Activated CD4-positive, alpha-beta T cell treated with anti-CD3 and anti-CD28 coated beads, Interleukin-2, amount 10 ng/mL, durations not matched to agents 24 days and 14 days (primary cell): ENCODE measurements around the gene CCDC124. TPM values are rescaled to one million over a fixed set of nuclear protein-coding genes. Genes with fewer than 3 reads are reported as not detected.
A peak's percentile ranks its signal among the peaks of the same experiment; 100 is the strongest.

Experiments used
- DNase-seq: peaks from one replicate; pipeline ENCODE4 v3.0.0; 2022
- H3K27ac Mint-ChIP-seq: one replicate; pipeline ENCODE4 v1.8.0; 2022; ENCODE audit warnings: mild to moderate bottlenecking, mixed read lengths
- H3K27me3 Mint-ChIP-seq: one replicate; pipeline ENCODE4 v1.8.0; 2022; ENCODE audit warnings: mixed read lengths
- H3K36me3 Mint-ChIP-seq: one replicate; pipeline ENCODE4 v1.8.0; 2022; ENCODE audit warnings: low read depth, mild to moderate bottlenecking, mixed read lengths
- H3K4me1 Mint-ChIP-seq: one replicate; pipeline ENCODE4 v1.8.0; 2021; ENCODE audit warnings: mixed read lengths
- H3K4me3 Mint-ChIP-seq: one replicate; pipeline ENCODE4 v1.8.0; 2022; ENCODE audit warnings: mild to moderate bottlenecking, moderate library complexity, mixed read lengths
- H3K9me3 Mint-ChIP-seq: one replicate; pipeline ENCODE4 v1.8.0; 2021; ENCODE audit warnings: mixed read lengths
- intact Hi-C: fragments of 100-400 bp; cut with micrococcal nuclease; formaldehyde crosslinking; loops from one replicate; pipeline ENCODE4 v1.15.1; 2023
- total RNA-seq: library from RNA; stranded (reverse); gene quantifications from 2 replicates; pipeline ENCODE4 v1.2.3, GENCODE V29; 2022

CCDC124 gene
- total RNA-seq, 1 donor from 2014 or later: 136 TPM

GRCh38 chr19:17953316-17953801 is 20.5 kb downstream of the CCDC124 start:
- Mint-ChIP-seq H3K27me3 (peaks cover 63% of the 10 kb centered on the region), H3K4me1 (peaks cover 22% of the 10 kb centered on the region)

GRCh38 chr19:17953869-17954268 is 21.1 kb downstream of the CCDC124 start:
- Mint-ChIP-seq H3K27me3 (peaks cover 62% of the 10 kb centered on the region), H3K9me3 (no peaks in the 10 kb centered on the region), H3K4me1 (peaks cover 19% of the 10 kb centered on the region), H3K36me3 (no peaks in the 10 kb centered on the region), H3K27ac (no peak overlapping the region), H3K4me3 (no peak overlapping the region)
- intact Hi-C loops: no loop called here
- no peak for DNase-seq

More at GRCh38 chr19:17953316-17953801, 20.5 kb downstream of the CCDC124 start:
- Mint-ChIP-seq H3K36me3 (no peaks in the 10 kb centered on the region), H3K9me3 (no peaks in the 10 kb centered on the region), H3K4me3 (no peak overlapping the region), H3K27ac (no peak overlapping the region)
- no peak for DNase-seq
- intact Hi-C loops: no loop called here

- H3K27me3 Mint-ChIP-seq: peaks cover 58% of the 10 kb centered on the region
- intact Hi-C loops: no loop called here
- no peaks in the 10 kb centered on the region for H3K9me3 Mint-ChIP-seq
- no peak overlapping the region for H3K4me3 Mint-ChIP-seq
- DNase-seq: no peak
- no peak overlapping the region for H3K27ac Mint-ChIP-seq
- H3K4me1 Mint-ChIP-seq: peaks cover 15% of the 10 kb centered on the region
- H3K36me3 Mint-ChIP-seq: no peaks in the 10 kb centered on the region
These were observed 21.6 kb downstream of the CCDC124 start for GRCh38 chr19:17954401-17954800.

- Mint-ChIP-seq H3K36me3 (no peaks in the 10 kb centered on the region), H3K4me1 (peaks cover 2% of the 10 kb centered on the region), H3K9me3 (no peaks in the 10 kb centered on the region), H3K27me3 (peaks cover 37% of the 10 kb centered on the region), H3K4me3 (no peak overlapping the region), H3K27ac (no peak overlapping the region)
- no peak for DNase-seq
- intact Hi-C loops: no loop called here
These were observed 24.5 kb downstream of the CCDC124 start for GRCh38 chr19:17957149-17957849.

GRCh38 chr19:17957885-17958284 is 25.1 kb downstream of the CCDC124 start:
- no peak for DNase-seq
- Mint-ChIP-seq H3K4me1 (no peaks in the 10 kb centered on the region), H3K9me3 (no peaks in the 10 kb centered on the region), H3K4me3 (no peak overlapping the region), H3K27me3 (peaks cover 34% of the 10 kb centered on the region), H3K27ac (no peak overlapping the region), H3K36me3 (no peaks in the 10 kb centered on the region)
- intact Hi-C loops: no loop called here

GRCh38 chr19:17963936-17964691 is 31.3 kb downstream of the CCDC124 start:
- H3K27me3 Mint-ChIP-seq: peaks cover 47% of the 10 kb centered on the region
- peak; percentile 46 for DNase-seq
- intact Hi-C loops: no loop called here
- H3K36me3 Mint-ChIP-seq: no peaks in the 10 kb centered on the region
- no peak overlapping the region for H3K27ac Mint-ChIP-seq
- H3K4me3 Mint-ChIP-seq: no peak overlapping the region
- peaks cover 2% of the 10 kb centered on the region for H3K4me1 Mint-ChIP-seq
- no peaks in the 10 kb centered on the region for H3K9me3 Mint-ChIP-seq

GRCh38 chr19:17965370-17966128 is 32.7 kb downstream of the CCDC124 start:
- DNase-seq: peak; percentile 48
- Mint-ChIP-seq H3K9me3 (no peaks in the 10 kb centered on the region), H3K36me3 (no peaks in the 10 kb centered on the region), H3K4me1 (peaks cover 2% of the 10 kb centered on the region), H3K27me3 (peaks cover 47% of the 10 kb centered on the region), H3K4me3 (no peak overlapping the region), H3K27ac (no peak overlapping the region)
- intact Hi-C loops: no loop called here

- Mint-ChIP-seq H3K4me1 (peaks cover 2% of the 10 kb centered on the region), H3K4me3 (no peak overlapping the region), H3K27me3 (peaks cover 47% of the 10 kb centered on the region), H3K9me3 (no peaks in the 10 kb centered on the region), H3K36me3 (no peaks in the 10 kb centered on the region), H3K27ac (no peak overlapping the region)
- intact Hi-C loops: no loop called here
- DNase-seq: no peak
These were observed 33.3 kb downstream of the CCDC124 start for GRCh38 chr19:17966129-17966483.

- peaks cover 2% of the 10 kb centered on the region for H3K4me1 Mint-ChIP-seq
- H3K9me3 Mint-ChIP-seq: no peaks in the 10 kb centered on the region
- no peaks in the 10 kb centered on the region for H3K36me3 Mint-ChIP-seq
- no peak within 1 kb of the TSS for H3K4me3 Mint-ChIP-seq
- H3K27me3 Mint-ChIP-seq: peaks cover 44% of the 10 kb centered on the region
- H3K27ac Mint-ChIP-seq: no peak within 1 kb of the TSS
- DNase-seq: no peak
- intact Hi-C loops: no loop called here
These were observed 33.9 kb downstream of the CCDC124 start, which contains the start of gene KCNN1 for GRCh38 chr19:17966550-17967256. Gene KCNN1 (plus strand): TSS chr19:17967107. CDS start chr19:17973889, 6,782 bp downstream.

GRCh38 chr19:17967257-17968051 is 34.6 kb downstream of the CCDC124 start:
- Mint-ChIP-seq H3K4me3 (no peak overlapping the region), H3K27me3 (peaks cover 44% of the 10 kb centered on the region), H3K27ac (no peak overlapping the region), H3K4me1 (peaks cover 2% of the 10 kb centered on the region), H3K36me3 (no peaks in the 10 kb centered on the region), H3K9me3 (no peaks in the 10 kb centered on the region)
- intact Hi-C loops: no loop called here
- DNase-seq: no peak

- Mint-ChIP-seq H3K4me1 (peaks cover 2% of the 10 kb centered on the region), H3K4me3 (no peak overlapping the region), H3K27ac (no peak overlapping the region), H3K36me3 (no peaks in the 10 kb centered on the region), H3K9me3 (no peaks in the 10 kb centered on the region), H3K27me3 (peaks cover 45% of the 10 kb centered on the region)
- DNase-seq: peak; percentile 53
- intact Hi-C loops: no loop called here
These were observed 35.5 kb downstream of the CCDC124 start for GRCh38 chr19:17968362-17968761.

GRCh38 chr19:17969096-17969792 is 36.4 kb downstream of the CCDC124 start:
- Mint-ChIP-seq H3K9me3 (no peaks in the 10 kb centered on the region), H3K27ac (no peak overlapping the region), H3K4me3 (no peak overlapping the region), H3K4me1 (peaks cover 2% of the 10 kb centered on the region), H3K27me3 (peaks cover 38% of the 10 kb centered on the region), H3K36me3 (no peaks in the 10 kb centered on the region)
- DNase-seq: no peak
- intact Hi-C loops: no loop called here
